PFSK-1 (cell line): ENCODE measurements around the gene ANKRD33.

Experiments
- FOXP2 ChIP-seq: optimal IDR thresholded peaks from 2 replicates; pipeline ENCODE3; 2011; ENCODE audit warnings: borderline replicate concordance, control low read depth, inconsistent platforms; ENCODE audit not compliant: insufficient read depth; ENCODE audit errors: extremely low read length, extremely low read depth
- POLR2AphosphoS5 ChIP-seq: IDR thresholded peaks from 2 replicates; pipeline ENCODE4 v1.6.1; 2012; ENCODE audit warnings: low read depth, mild to moderate bottlenecking, control low read depth, low read length, moderate library complexity
- REST ChIP-seq, 2 experiments: IDR thresholded peaks; 2 replicates each; pipeline versions ENCODE4 v1.6.1 to v1.8.0; 2011 to 2012; ENCODE audit warnings: low read depth in 2 of 2, low read length in 2 of 2, control low read depth in 1 of 2, inconsistent platforms in 1 of 2, mild to moderate bottlenecking in 1 of 2, moderate library complexity in 1 of 2; ENCODE audit not compliant: insufficient read depth in 1 of 2
- SIN3A ChIP-seq: IDR thresholded peaks from 2 replicates; pipeline ENCODE4 v1.6.1; 2012; ENCODE audit warnings: mild to moderate bottlenecking, low read length, moderate library complexity, borderline replicate concordance; ENCODE audit not compliant: insufficient read depth
- TAF1 ChIP-seq: IDR thresholded peaks from 2 replicates; pipeline ENCODE4 v1.6.1; 2012; ENCODE audit warnings: low read length, control low read depth, borderline replicate concordance; ENCODE audit not compliant: insufficient read depth

Gene ANKRD33

GRCh38 chr12:51851413-51852124, 36.3 kb upstream of the ANKRD33 start:
- TF ChIP-seq REST (IDR thresholded peaks at IDR 0.05; ENCODE audit: insufficient read depth in 1 of 2, low read depth in 2 of 2, low read length in 2 of 2) (no peak), SIN3A (no peak), POLR2AphosphoS5 (no peak), TAF1 (no peak), FOXP2 (no peak)

- no peak for TF ChIP-seq TAF1
- TF ChIP-seq SIN3A: no peak
- no peak for TF ChIP-seq REST (IDR thresholded peaks at IDR 0.05; ENCODE audit: insufficient read depth in 1 of 2, low read depth in 2 of 2, low read length in 2 of 2)
- no peak for TF ChIP-seq FOXP2
- no peak for TF ChIP-seq POLR2AphosphoS5
These were observed 35.3 kb upstream of the ANKRD33 start for GRCh38 chr12:51852404-51853137.

- no peak for TF ChIP-seq POLR2AphosphoS5
These were observed 32.1 kb upstream of the ANKRD33 start for GRCh38 chr12:51855586-51856428.

GRCh38 chr12:51860986-51861385, 26.9 kb upstream of the ANKRD33 start:
- TF ChIP-seq FOXP2: no peak
- TF ChIP-seq POLR2AphosphoS5: no peak
- no peak for TF ChIP-seq TAF1
- TF ChIP-seq REST (IDR thresholded peaks at IDR 0.05; ENCODE audit: insufficient read depth in 1 of 2, low read depth in 2 of 2, low read length in 2 of 2): no peak
- TF ChIP-seq SIN3A: no peak

GRCh38 chr12:51862947-51863346, 25.0 kb upstream of the ANKRD33 start:
- TF ChIP-seq FOXP2 (no peak), TAF1 (no peak), POLR2AphosphoS5 (no peak), SIN3A (no peak), REST (IDR thresholded peaks at IDR 0.05; ENCODE audit: insufficient read depth in 1 of 2, low read depth in 2 of 2, low read length in 2 of 2) (no peak)
